Measurements from ENCODE around the gene FBXO28.

GRCh38 chr1:224095867-224096266, 18.0 kb upstream of the FBXO28 start:
- TF ChIP-seq, protein P1, sequence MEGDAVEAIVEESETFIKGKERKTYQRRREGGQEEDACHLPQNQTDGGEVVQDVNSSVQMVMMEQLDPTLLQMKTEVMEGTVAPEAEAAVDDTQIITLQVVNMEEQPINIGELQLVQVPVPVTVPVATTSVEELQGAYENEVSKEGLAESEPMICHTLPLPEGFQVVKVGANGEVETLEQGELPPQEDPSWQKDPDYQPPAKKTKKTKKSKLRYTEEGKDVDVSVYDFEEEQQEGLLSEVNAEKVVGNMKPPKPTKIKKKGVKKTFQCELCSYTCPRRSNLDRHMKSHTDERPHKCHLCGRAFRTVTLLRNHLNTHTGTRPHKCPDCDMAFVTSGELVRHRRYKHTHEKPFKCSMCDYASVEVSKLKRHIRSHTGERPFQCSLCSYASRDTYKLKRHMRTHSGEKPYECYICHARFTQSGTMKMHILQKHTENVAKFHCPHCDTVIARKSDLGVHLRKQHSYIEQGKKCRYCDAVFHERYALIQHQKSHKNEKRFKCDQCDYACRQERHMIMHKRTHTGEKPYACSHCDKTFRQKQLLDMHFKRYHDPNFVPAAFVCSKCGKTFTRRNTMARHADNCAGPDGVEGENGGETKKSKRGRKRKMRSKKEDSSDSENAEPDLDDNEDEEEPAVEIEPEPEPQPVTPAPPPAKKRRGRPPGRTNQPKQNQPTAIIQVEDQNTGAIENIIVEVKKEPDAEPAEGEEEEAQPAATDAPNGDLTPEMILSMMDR (IDR thresholded peaks at IDR 0.05), result no peak
- TF ChIP-seq EZH2phosphoT487 (IDR thresholded peaks at IDR 0.05), result no peak
